Neural cell (in vitro differentiated cells): ENCODE results near the gene ACOXL. TPM values are rescaled to one million over a fixed set of nuclear protein-coding genes. Genes with fewer than 3 reads are reported as not detected.

Experiments
- H2AFZ ChIP-seq: fragments of 200-600, 300-800 bp; sonication (generic), shearing (Covaris generic); 2 replicates; pipeline ENCODE4 v1.6.0; 2014; ENCODE audit warnings: low read depth, mild to moderate bottlenecking, antibody characterized with exemption, low read length, moderate library complexity
- H3F3A ChIP-seq: fragments of 200-600 bp; shearing (Covaris generic); 2 replicates; pipeline ENCODE4 v1.6.1; 2016; ENCODE audit warnings: mild to moderate bottlenecking, moderate library complexity, mixed read lengths, antibody characterized with exemption, low read length; ENCODE audit not compliant: insufficient read depth, poor library complexity, severe bottlenecking
- H3K27ac ChIP-seq: fragments of 200-600, 300-800 bp; sonication (generic), shearing (Covaris generic); 2 replicates; pipeline ENCODE4 v1.5.1; 2014; ENCODE audit warnings: mild to moderate bottlenecking, low read length, moderate library complexity
- H3K27me3 ChIP-seq: fragments of 300-800, 200-600 bp; sonication (generic), shearing (Covaris generic); 2 replicates; pipeline ENCODE4 v1.6.0; 2014; ENCODE audit warnings: mild to moderate bottlenecking, low read depth, low read length, moderate library complexity; ENCODE audit not compliant: insufficient read depth
- H3K36me3 ChIP-seq: fragments of 300-800, 200-600 bp; sonication (generic), shearing (Covaris generic); 2 replicates; pipeline ENCODE4 v1.5.1; 2014; ENCODE audit warnings: mild to moderate bottlenecking, antibody characterized with exemption, low read length, moderate library complexity; ENCODE audit not compliant: insufficient read depth
- H3K4me2 ChIP-seq: fragments of 300-800, 200-600 bp; sonication (generic), shearing (Covaris generic); 2 replicates; pipeline ENCODE4 v1.6.0; 2014; ENCODE audit warnings: mild to moderate bottlenecking, low read length
- H3K4me3 ChIP-seq: fragments of 300-800, 200-600 bp; sonication (generic), shearing (Covaris generic); 2 replicates; pipeline ENCODE4 v1.5.1; 2014; ENCODE audit warnings: mild to moderate bottlenecking, low read length, moderate library complexity
- H3K79me2 ChIP-seq: fragments of 200-600 bp; shearing (Covaris generic); replicated peaks from 2 replicates; pipeline ENCODE4 v1.6.0; 2014; ENCODE audit warnings: mild to moderate bottlenecking, low read length, moderate library complexity; ENCODE audit not compliant: insufficient read depth
- H3K9ac ChIP-seq: fragments of 300-800, 200-600 bp; sonication (generic), shearing (Covaris generic); 2 replicates; pipeline ENCODE4 v1.6.1; 2016; ENCODE audit warnings: mild to moderate bottlenecking, low read length, mixed read lengths
- H3K9me2 ChIP-seq: fragments of 200-600 bp; shearing (Covaris generic); 2 replicates; pipeline ENCODE4 v1.6.1; 2016; ENCODE audit warnings: mild to moderate bottlenecking, low read length, mixed read lengths; ENCODE audit not compliant: insufficient read depth
- H3K9me3 ChIP-seq: fragments of 200-600, 300-800 bp; sonication (generic), shearing (Covaris generic); 2 replicates; pipeline ENCODE4 v1.6.1; 2016; ENCODE audit warnings: mild to moderate bottlenecking, mixed run types, low read length, moderate library complexity, mixed read lengths
- H4K20me1 ChIP-seq: fragments of 200-600 bp; shearing (Covaris generic); 2 replicates; pipeline ENCODE4 v1.6.1; 2016; ENCODE audit warnings: mild to moderate bottlenecking, mixed run types; ENCODE audit not compliant: insufficient read depth
- CTCF ChIP-seq: fragments of 450-650 bp; IDR thresholded peaks from 2 replicates; pipeline ENCODE4 v1.5.1; 2014; ENCODE audit warnings: antibody characterized with exemption, mild to moderate bottlenecking, moderate library complexity; ENCODE audit not compliant: poor library complexity, severe bottlenecking
- EP300 ChIP-seq: fragments of 450-650 bp; conservative IDR thresholded peaks from 2 replicates; pipeline ENCODE4 v1.6.1; 2014; ENCODE audit warnings: antibody characterized with exemption, mild to moderate bottlenecking, moderate library complexity; ENCODE audit not compliant: poor library complexity, severe bottlenecking
- EZH2 ChIP-seq: fragments of 200-600, 300-800 bp; shearing (Covaris generic), sonication (generic); IDR thresholded peaks from 2 replicates; pipeline ENCODE4 v1.6.1; 2014; ENCODE audit warnings: antibody characterized with exemption, low read length, borderline replicate concordance, mild to moderate bottlenecking; ENCODE audit not compliant: insufficient read depth, poor library complexity, severe bottlenecking
- MXI1 ChIP-seq: fragments of 450-650 bp; conservative IDR thresholded peaks from 2 replicates; pipeline ENCODE4 v1.6.1; 2014; ENCODE audit warnings: antibody characterized with exemption, mild to moderate bottlenecking; ENCODE audit not compliant: poor library complexity, severe bottlenecking
- POLR2AphosphoS5 ChIP-seq: IDR thresholded peaks from 2 replicates; pipeline ENCODE4 v1.6.1; 2012
- RAD21 ChIP-seq: fragments of 450-650 bp; conservative IDR thresholded peaks from 2 replicates; pipeline ENCODE4 v1.6.1; 2014; ENCODE audit warnings: antibody characterized with exemption, mild to moderate bottlenecking, moderate library complexity
- REST ChIP-seq: IDR thresholded peaks from 2 replicates; pipeline ENCODE4 v1.6.1; 2012; ENCODE audit warnings: borderline replicate concordance
- SMC3 ChIP-seq: fragments of 450-650 bp; conservative IDR thresholded peaks from 2 replicates; pipeline ENCODE4 v1.6.1; 2014; ENCODE audit warnings: antibody characterized with exemption, mild to moderate bottlenecking, moderate library complexity; ENCODE audit not compliant: poor library complexity
- TAF1 ChIP-seq: IDR thresholded peaks from 2 replicates; pipeline ENCODE4 v1.6.1; 2012; ENCODE audit warnings: low read depth
- polyA plus RNA-seq: library from polyadenylated mRNA; depleted of rRNA; stranded (reverse); fragments of >200 nt; gene quantifications from 2 replicates; pipeline ENCODE4 v1.2.3, GENCODE V29; 2014

The ACOXL gene
- polyA plus RNA-seq, 1 donor from 2014 or later = not detected

DNA sequence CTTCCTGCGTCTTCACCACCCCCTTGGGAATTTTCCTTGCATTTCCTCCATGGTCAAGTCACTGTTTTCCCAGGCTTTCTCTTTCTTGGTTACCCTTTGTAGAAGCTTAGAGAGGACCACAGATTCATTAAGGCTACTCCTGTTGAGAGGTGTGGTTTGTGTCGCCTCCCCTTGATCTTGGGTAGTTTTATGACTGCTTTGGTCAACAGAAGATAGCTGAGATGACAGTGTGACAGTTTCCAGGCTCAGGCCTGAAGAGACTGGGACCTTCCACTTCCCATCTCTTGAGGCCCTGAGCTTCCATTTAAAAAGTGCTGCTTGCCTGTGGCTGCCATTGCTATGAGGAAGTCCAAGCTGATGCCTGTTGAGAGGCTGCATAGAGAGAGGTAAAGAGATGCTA, 5.4 kb downstream of the ACOXL start:
- Histone ChIP-seq H3K79me2 (no peaks in the 10 kb centered on the region), H3K9me3 (no peaks in the 10 kb centered on the region), H3K36me3 (no peaks in the 10 kb centered on the region), H3K27me3 (peaks cover 12% of the 10 kb centered on the region), H3K4me2 (no peak overlapping the region), H2AFZ (no peak overlapping the region), H4K20me1 (no peaks in the 10 kb centered on the region), H3F3A (no peaks in the 10 kb centered on the region), H3K9ac (no peak overlapping the region), H3K4me3 (no peak overlapping the region), H3K27ac (no peak overlapping the region), H3K9me2 (no peaks in the 10 kb centered on the region)
- no peak for TF ChIP-seq MXI1

GRCh38 chr2:110740747-110741349, 8.5 kb downstream of the ACOXL start:
- Histone ChIP-seq H4K20me1 (no peaks in the 10 kb centered on the region), H3K9ac (no peak overlapping the region), H3K9me2 (no peaks in the 10 kb centered on the region), H3F3A (no peaks in the 10 kb centered on the region), H2AFZ (no peak overlapping the region), H3K27me3 (no peaks in the 10 kb centered on the region), H3K4me3 (no peak overlapping the region), H3K36me3 (no peaks in the 10 kb centered on the region), H3K4me2 (no peak overlapping the region), H3K79me2 (no peaks in the 10 kb centered on the region), H3K9me3 (no peaks in the 10 kb centered on the region), H3K27ac (no peak overlapping the region)
- TF ChIP-seq POLR2AphosphoS5 = no peak
- TF ChIP-seq MXI1 = no peak
- TF ChIP-seq SMC3 = no peak
- TF ChIP-seq RAD21 = no peak
- no peak for TF ChIP-seq EP300
- TF ChIP-seq CTCF = no peak
- TF ChIP-seq TAF1 = no peak
- no peak for TF ChIP-seq EZH2
- TF ChIP-seq REST = no peak
